Endodermal cell (in vitro differentiated cells): ENCODE results near the gene NCKAP5. TPM values are rescaled to one million over a fixed set of nuclear protein-coding genes. Genes with fewer than 3 reads are reported as not detected.

Source experiments
- DNase-seq: peaks from one replicate; pipeline ENCODE4 v3.0.0-alpha.2; 2017
- H3K27ac ChIP-seq: 2 replicates; pipeline ENCODE4 v1.5.1; 2013; ENCODE audit warnings: mild to moderate bottlenecking, low read depth, low read length, moderate library complexity
- H3K27me3 ChIP-seq: 2 replicates; pipeline ENCODE4 v1.6.1; 2013; ENCODE audit warnings: mild to moderate bottlenecking, low read length, moderate library complexity; ENCODE audit not compliant: insufficient read depth, control insufficient read depth, poor library complexity, severe bottlenecking
- H3K36me3 ChIP-seq: 2 replicates; pipeline ENCODE4 v1.7.0; 2013; ENCODE audit warnings: mild to moderate bottlenecking, low read length, moderate library complexity; ENCODE audit not compliant: control insufficient read depth, insufficient read depth
- H3K4me1 ChIP-seq: one replicate; pipeline ENCODE4 v1.7.0; 2013; ENCODE audit warnings: low read length; ENCODE audit not compliant: control insufficient read depth, insufficient read depth
- H3K4me3 ChIP-seq: 2 replicates; pipeline ENCODE4 v1.5.1; 2013; ENCODE audit warnings: mild to moderate bottlenecking, low read length, moderate library complexity
- H3K9ac ChIP-seq: 2 replicates; pipeline ENCODE4 v1.6.1; 2013; ENCODE audit warnings: mild to moderate bottlenecking, low read length, moderate library complexity; ENCODE audit not compliant: poor library complexity, severe bottlenecking; ENCODE audit errors: extremely low read depth
- H3K9me3 ChIP-seq: 2 replicates; pipeline ENCODE4 v1.6.1; 2013; ENCODE audit warnings: mild to moderate bottlenecking, low read length, moderate library complexity; ENCODE audit not compliant: control insufficient read depth
- H3K27ac Mint-ChIP-seq: 2 replicates; pipeline ENCODE4 v1.8.0; 2020; ENCODE audit warnings: mixed read lengths
- H3K27me3 Mint-ChIP-seq: 2 replicates; pipeline ENCODE4 v1.8.0; 2021; ENCODE audit warnings: mild to moderate bottlenecking, mixed read lengths; ENCODE audit not compliant: insufficient read depth
- H3K36me3 Mint-ChIP-seq: 2 replicates; pipeline ENCODE4 v1.8.0; 2020; ENCODE audit warnings: low read depth, mixed read lengths
- H3K4me1 Mint-ChIP-seq: 2 replicates; pipeline ENCODE4 v1.8.0; 2020; ENCODE audit warnings: mixed read lengths
- H3K4me3 Mint-ChIP-seq: 2 replicates; pipeline ENCODE4 v1.8.0; 2020; ENCODE audit warnings: mild to moderate bottlenecking, moderate library complexity, mixed read lengths
- H3K9me3 Mint-ChIP-seq: 2 replicates; pipeline ENCODE4 v1.8.0; 2020; ENCODE audit warnings: mild to moderate bottlenecking, mixed read lengths
- CTCF ChIP-seq: fragments of 200-600 bp; sonication (generic); conservative IDR thresholded peaks from 2 replicates; pipeline ENCODE4 v1.5.0; 2021; ENCODE audit warnings: antibody characterized with exemption, mild to moderate bottlenecking
- WGBS, 2 experiments: methylation state at CpG; one replicate each; pipeline versions ENCODE4 v1.1.5 to v1.1.7; 2013; ENCODE audit warnings: missing lambda C conversion rate in 2 of 2, mixed read lengths in 1 of 2; ENCODE audit not compliant: insufficient coverage in 1 of 2, insufficient read length in 1 of 2; 5-methylcytosine and 5-hydroxymethylcytosine counted together
- total RNA-seq, 2 donors: library from RNA; stranded (reverse); fragmentation: NEBNext Ultra II Directional in 1 of 2; extraction: Animal tissue kit (Norgen Biotek cat#: 25700) in 1 of 2; gene quantifications; 2 replicates in 1 of 2; 3 replicates in 1 of 2; pipeline ENCODE4 v1.2.1, GENCODE V29; 2021

Gene NCKAP5
- total RNA-seq, 2 donors from 2014 or later, result 0.58 to 0.92 TPM

- Histone ChIP-seq H3K27ac (no peak overlapping the region), H3K9ac (no peak overlapping the region), H3K27me3 (no peaks in the 10 kb centered on the region), H3K9me3 (no peaks in the 10 kb centered on the region), H3K36me3 (no peaks in the 10 kb centered on the region), H3K4me3 (no peak overlapping the region), H3K4me1 (no peaks in the 10 kb centered on the region)
- TF ChIP-seq CTCF, result no peak
- H3K27me3 Mint-ChIP-seq, result no peaks in the 10 kb centered on the region
- H3K4me1 Mint-ChIP-seq, result no peaks in the 10 kb centered on the region
- no peak overlapping the region for H3K27ac Mint-ChIP-seq
- DNase-seq, result no peak
- H3K4me3 Mint-ChIP-seq, result no peak overlapping the region
- H3K9me3 Mint-ChIP-seq, result no peaks in the 10 kb centered on the region
- H3K36me3 Mint-ChIP-seq, result no peaks in the 10 kb centered on the region
These were observed 666.6 kb downstream of the NCKAP5 start for GRCh38 chr2:132901661-132902060.

- no peaks in the 10 kb centered on the region for H3K9me3 ChIP-seq
- Mint-ChIP-seq H3K27ac (no peak overlapping the region), H3K4me3 (no peak overlapping the region), H3K4me1 (no peaks in the 10 kb centered on the region), H3K36me3 (no peaks in the 10 kb centered on the region), H3K9me3 (no peaks in the 10 kb centered on the region), H3K27me3 (no peaks in the 10 kb centered on the region)
- no peak for DNase-seq
- no peak overlapping the region for H3K4me3 ChIP-seq
- H3K36me3 ChIP-seq, result no peaks in the 10 kb centered on the region
- WGBS, 2 experiments, result no CpG with 5 or more reads among the region's 2 CpGs
- H3K4me1 ChIP-seq, result no peaks in the 10 kb centered on the region
- no peaks in the 10 kb centered on the region for H3K27me3 ChIP-seq
- no peak overlapping the region for H3K27ac ChIP-seq
- no peak for TF ChIP-seq CTCF
- no peak overlapping the region for H3K9ac ChIP-seq
These were observed 671.2 kb downstream of the NCKAP5 start for GRCh38 chr2:132897111-132897510.

- 95% methylated on average over 7 of the region's 7 CpGs; no CpG with 5 or more reads in 1 of the 2 experiments for WGBS, 2 experiments
These were observed 672.2 kb downstream of the NCKAP5 start for GRCh38 chr2:132896073-132896472.

More at GRCh38 chr2:132896073-132896472, 672.2 kb downstream of the NCKAP5 start:
- Mint-ChIP-seq H3K27ac (no peak overlapping the region), H3K27me3 (no peaks in the 10 kb centered on the region), H3K36me3 (no peaks in the 10 kb centered on the region), H3K4me3 (no peak overlapping the region), H3K9me3 (no peaks in the 10 kb centered on the region), H3K4me1 (no peaks in the 10 kb centered on the region)
- Histone ChIP-seq H3K36me3 (no peaks in the 10 kb centered on the region), H3K4me1 (no peaks in the 10 kb centered on the region), H3K4me3 (no peak overlapping the region), H3K27me3 (no peaks in the 10 kb centered on the region), H3K9me3 (no peaks in the 10 kb centered on the region), H3K27ac (no peak overlapping the region), H3K9ac (no peak overlapping the region)
- no peak for DNase-seq
- no peak for TF ChIP-seq CTCF
